ENCODE results near the gene MAML2.

GRCh38 chr11:96227244-96227643, 115.8 kb downstream of the MAML2 start:
- no peak for TF ChIP-seq POLR2A (IDR thresholded peaks at IDR 0.05)
- no peak for TF ChIP-seq CTCF (IDR thresholded peaks at IDR 0.05)
- no peak for TF ChIP-seq POLR2AphosphoS5 (IDR thresholded peaks at IDR 0.05)
